ENCODE results near the gene GDPD3.

The GDPD3 gene

GRCh38 chr16:30095166-30096078 lies 17.9 kb downstream of the GDPD3 start:
- TF ChIP-seq CTCF (IDR thresholded peaks at IDR 0.05; ENCODE audit: low read depth, low read length, poor library complexity, severe bottlenecking): no peak
- no peak for TF ChIP-seq EZH2phosphoT487 (IDR thresholded peaks at IDR 0.05; ENCODE audit: borderline replicate concordance, low read length)
- Histone ChIP-seq H3K4me2 (ENCODE audit: low read length) (peak overlapping the region; percentile 96), H3F3A (ENCODE audit: control insufficient read depth, insufficient read depth) (peaks cover 13% of the 10 kb centered on the region), H3K4me3 (ENCODE audit: low read length) (peak overlapping the region; percentile 71), H3K79me2 (ENCODE audit: control insufficient read depth, low read length) (no peaks in the 10 kb centered on the region), H4K20me1 (ENCODE audit: control insufficient read depth, insufficient read depth, low read depth, low read length) (no peaks in the 10 kb centered on the region), H3K36me3 (ENCODE audit: control insufficient read depth, low read length) (peaks cover 15% of the 10 kb centered on the region), H3K9me3 (ENCODE audit: control insufficient read depth, insufficient read depth, low read length) (peaks cover 22% of the 10 kb centered on the region), H3K4me1 (ENCODE audit: control insufficient read depth, low read length) (peaks cover 54% of the 10 kb centered on the region), H3K9me2 (replicated peaks; ENCODE audit: control insufficient read depth, low read length) (no peaks in the 10 kb centered on the region), H3K27me3 (ENCODE audit: control insufficient read depth, low read length) (no peaks in the 10 kb centered on the region), H3K27ac (ENCODE audit: low read depth, low read length) (no peak overlapping the region)

GRCh38 chr16:30094541-30095165 lies 18.7 kb downstream of the GDPD3 start:
- H3K4me3 ChIP-seq (ENCODE audit: low read length): peak overlapping the region; percentile 71
- H3K27ac ChIP-seq (ENCODE audit: low read depth, low read length): no peak overlapping the region
- H4K20me1 ChIP-seq (ENCODE audit: control insufficient read depth, insufficient read depth, low read depth, low read length): no peaks in the 10 kb centered on the region
- peaks cover 22% of the 10 kb centered on the region for H3K9me3 ChIP-seq (ENCODE audit: control insufficient read depth, insufficient read depth, low read length)
- no peaks in the 10 kb centered on the region for H3K9me2 ChIP-seq (replicated peaks; ENCODE audit: control insufficient read depth, low read length)
- no peaks in the 10 kb centered on the region for H3K79me2 ChIP-seq (ENCODE audit: control insufficient read depth, low read length)
- H3K4me1 ChIP-seq (ENCODE audit: control insufficient read depth, low read length): peaks cover 62% of the 10 kb centered on the region
- no peaks in the 10 kb centered on the region for H3K27me3 ChIP-seq (ENCODE audit: control insufficient read depth, low read length)
- TF ChIP-seq CTCF (IDR thresholded peaks at IDR 0.05; ENCODE audit: low read depth, low read length, poor library complexity, severe bottlenecking) (no peak), EZH2phosphoT487 (IDR thresholded peaks at IDR 0.05; ENCODE audit: borderline replicate concordance, low read length) (no peak)
- peak overlapping the region; percentile 96 for H3K4me2 ChIP-seq (ENCODE audit: low read length)
- peaks cover 17% of the 10 kb centered on the region for H3F3A ChIP-seq (ENCODE audit: control insufficient read depth, insufficient read depth)
- peaks cover 15% of the 10 kb centered on the region for H3K36me3 ChIP-seq (ENCODE audit: control insufficient read depth, low read length)

GRCh38 chr16:30092373-30093010 lies 20.8 kb downstream of the GDPD3 start:
- no peaks in the 10 kb centered on the region for H3K27me3 ChIP-seq (ENCODE audit: control insufficient read depth, low read length)
- no peaks in the 10 kb centered on the region for H3K9me2 ChIP-seq (replicated peaks; ENCODE audit: control insufficient read depth, low read length)
- TF ChIP-seq EZH2phosphoT487 (IDR thresholded peaks at IDR 0.05; ENCODE audit: borderline replicate concordance, low read length) (no peak), CTCF (IDR thresholded peaks at IDR 0.05; ENCODE audit: low read depth, low read length, poor library complexity, severe bottlenecking) (peak; percentile 89)
- H3K79me2 ChIP-seq (ENCODE audit: control insufficient read depth, low read length): no peaks in the 10 kb centered on the region
- H3F3A ChIP-seq (ENCODE audit: control insufficient read depth, insufficient read depth): peaks cover 19% of the 10 kb centered on the region
- peak overlapping the region; percentile 75 for H3K4me3 ChIP-seq (ENCODE audit: low read length)
- H3K4me1 ChIP-seq (ENCODE audit: control insufficient read depth, low read length): peaks cover 62% of the 10 kb centered on the region
- H3K9me3 ChIP-seq (ENCODE audit: control insufficient read depth, insufficient read depth, low read length): peaks cover 11% of the 10 kb centered on the region
- H3K27ac ChIP-seq (ENCODE audit: low read depth, low read length): peak overlapping the region; percentile 74
- H3K36me3 ChIP-seq (ENCODE audit: control insufficient read depth, low read length): peaks cover 13% of the 10 kb centered on the region
- H3K4me2 ChIP-seq (ENCODE audit: low read length): peak overlapping the region; percentile 76
- no peaks in the 10 kb centered on the region for H4K20me1 ChIP-seq (ENCODE audit: control insufficient read depth, insufficient read depth, low read depth, low read length)
